H1 (cell line): ENCODE measurements around the gene UBAC1. TPM values are rescaled to one million over a fixed set of nuclear protein-coding genes. Genes with fewer than 3 reads are reported as not detected.

Experiments used
- CTCF ChIA-PET: fragments of 300-600 bp; sonication (Branson Sonifier 250); formaldehyde crosslinking; loops from one replicate; lab custom pipeline; 2021; ENCODE audit not compliant: partially characterized antibody; lab: Charles Lee
- POLR2A ChIA-PET: fragments of 300-600 bp; sonication (Branson Sonifier 250); formaldehyde crosslinking; loops from one replicate; lab custom pipeline; 2021; ENCODE audit warnings: inconsistent platforms; ENCODE audit not compliant: partially characterized antibody; lab: Charles Lee
- DNase-seq, 2 experiments: peaks; one replicate each; pipeline versions ENCODE4 v3.0.0 to v3.0.0-alpha.2; 2010 to 2022; ENCODE audit warnings: low spot score in 2 of 2, low read depth in 1 of 2, mixed read lengths in 1 of 2
- FAIRE-seq: peaks from 2 replicates; lab custom pipeline; 2011; peaks lifted over from hg19 to GRCh38; lab: Jason Lieb, UNC
- H2AFZ ChIP-seq: 2 replicates; pipeline ENCODE4 v1.8.1; 2012; ENCODE audit warnings: low read length, inconsistent platforms
- H2AK5ac ChIP-seq: 2 replicates; pipeline ENCODE4 v1.6.1; 2013; ENCODE audit warnings: low read depth, low read length
- H2BK120ac ChIP-seq: replicated peaks from 2 replicates; pipeline ENCODE3; 2013; ENCODE audit warnings: low read depth, low read length, inconsistent platforms
- H2BK12ac ChIP-seq: 2 replicates; pipeline ENCODE4 v1.6.1; 2013; ENCODE audit warnings: low read depth, low read length
- H2BK15ac ChIP-seq: 2 replicates; pipeline ENCODE4 v1.6.1; 2013; ENCODE audit warnings: low read length
- H2BK20ac ChIP-seq: 2 replicates; pipeline ENCODE4 v1.6.1; 2013; ENCODE audit warnings: low read length
- H2BK5ac ChIP-seq: 2 replicates; pipeline ENCODE4 v1.6.1; 2013; ENCODE audit warnings: low read depth, low read length
- H3K14ac ChIP-seq: 2 replicates; pipeline ENCODE4 v1.6.1; 2013; ENCODE audit warnings: inconsistent platforms; ENCODE audit not compliant: insufficient read length
- H3K18ac ChIP-seq: 2 replicates; pipeline ENCODE4 v1.6.1; 2013; ENCODE audit warnings: low read length; ENCODE audit errors: extremely low read depth
- H3K23ac ChIP-seq: 2 replicates; pipeline ENCODE4 v1.6.1; 2013; ENCODE audit warnings: inconsistent platforms; ENCODE audit not compliant: insufficient read length
- H3K23me2 ChIP-seq: 2 replicates; pipeline ENCODE4 v1.6.1; 2013; ENCODE audit warnings: low read depth, low read length
- H3K27ac ChIP-seq: 2 replicates; pipeline ENCODE4 v1.6.1; 2011; ENCODE audit warnings: low read depth, low read length, inconsistent platforms
- H3K27me3 ChIP-seq, 4 experiments: replicated peaks in 1 of 4; 1 replicate in 1 of 4; 2 replicates in 3 of 4; pipeline versions ENCODE4 v1.6.1 to v1.8.1; 2011 to 2013; ENCODE audit warnings: low read length in 3 of 4, mild to moderate bottlenecking in 3 of 4, inconsistent platforms in 2 of 4, mixed read lengths in 2 of 4, moderate library complexity in 1 of 4; ENCODE audit not compliant: control insufficient read depth in 3 of 4, insufficient read depth in 3 of 4; ENCODE audit errors: extremely low read depth in 1 of 4
- H3K36me3 ChIP-seq, 4 experiments: 2 replicates each; pipeline versions ENCODE4 v1.6.1 to v1.8.1; 2011 to 2013; ENCODE audit warnings: mild to moderate bottlenecking in 4 of 4, low read length in 3 of 4, moderate library complexity in 2 of 4, control low read depth in 1 of 4, inconsistent platforms in 1 of 4; ENCODE audit not compliant: insufficient read depth in 4 of 4, control insufficient read depth in 2 of 4
- H3K4ac ChIP-seq: replicated peaks from 2 replicates; pipeline ENCODE3; 2013; ENCODE audit warnings: low read length, low read depth, mixed read lengths, inconsistent platforms; ENCODE audit not compliant: insufficient read length
- H3K4me1 ChIP-seq, 4 experiments: replicated peaks in 1 of 4; 1 replicate in 1 of 4; 2 replicates in 3 of 4; pipeline versions ENCODE4 v1.6.1 to v1.8.1; 2011 to 2013; ENCODE audit warnings: low read length in 3 of 4, inconsistent platforms in 2 of 4, mixed read lengths in 1 of 4; ENCODE audit not compliant: insufficient read depth in 4 of 4, control insufficient read depth in 3 of 4
- H3K4me2 ChIP-seq, 2 experiments: 2 replicates each; pipeline versions ENCODE4 v1.6.1 to v1.8.1; 2011 to 2013; ENCODE audit warnings: low read depth in 2 of 2, low read length in 2 of 2, control low read depth in 1 of 2, inconsistent platforms in 1 of 2, mild to moderate bottlenecking in 1 of 2; ENCODE audit not compliant: insufficient read depth in 1 of 2
- H3K4me3 ChIP-seq, 4 experiments: fragments of 200-600, 300-600 bp in 1 of 4; sonication (generic), shearing (Covaris generic), sonication (Bioruptor Twin) in 1 of 4; 2 replicates each; pipeline versions ENCODE4 v1.5.1 to v1.8.1; 2011 to 2016; ENCODE audit warnings: low read length in 4 of 4, low read depth in 3 of 4, control low read depth in 2 of 4, inconsistent platforms in 2 of 4, mild to moderate bottlenecking in 2 of 4, mixed read lengths in 1 of 4, moderate library complexity in 1 of 4; ENCODE audit not compliant: insufficient read depth in 2 of 4; ENCODE audit errors: extremely low read depth in 1 of 4
- H3K56ac ChIP-seq: replicated peaks from 2 replicates; pipeline ENCODE3; 2013; ENCODE audit warnings: low read depth, mild to moderate bottlenecking, mixed read lengths, low read length, inconsistent platforms; ENCODE audit not compliant: insufficient read length
- H3K79me1 ChIP-seq: 2 replicates; pipeline ENCODE4 v1.6.1; 2013; ENCODE audit warnings: low read depth, low read length, control low read depth
- H3K79me2 ChIP-seq, 2 experiments: 2 replicates each; pipeline versions ENCODE4 v1.6.1 to v1.8.1; 2012 to 2013; ENCODE audit warnings: low read length in 2 of 2, mild to moderate bottlenecking in 2 of 2, inconsistent platforms in 1 of 2; ENCODE audit not compliant: insufficient read depth in 2 of 2, control insufficient read depth in 1 of 2
- H3K9ac ChIP-seq, 4 experiments: replicated peaks in 1 of 4; 1 replicate in 1 of 4; 2 replicates in 3 of 4; pipeline versions ENCODE4 v1.6.1 to v1.8.1; 2011 to 2013; ENCODE audit warnings: low read depth in 3 of 4, low read length in 3 of 4, control low read depth in 2 of 4, mild to moderate bottlenecking in 2 of 4, moderate library complexity in 2 of 4, inconsistent platforms in 1 of 4; ENCODE audit errors: extremely low read depth in 1 of 4
- H3K9me3 ChIP-seq, 2 experiments: 2 replicates each; pipeline versions ENCODE4 v1.6.1 to v1.8.1; 2012 to 2013; ENCODE audit warnings: mild to moderate bottlenecking in 2 of 2, moderate library complexity in 2 of 2, control low read depth in 1 of 2, inconsistent platforms in 1 of 2, low read depth in 1 of 2, low read length in 1 of 2, mixed read lengths in 1 of 2; ENCODE audit not compliant: insufficient read depth in 2 of 2
- H4K20me1 ChIP-seq, 2 experiments: replicated peaks in 1 of 2; 2 replicates each; pipeline versions ENCODE3 to v1.8.1; 2011 to 2013; ENCODE audit warnings: inconsistent platforms in 2 of 2, low read length in 2 of 2, mild to moderate bottlenecking in 1 of 2; ENCODE audit not compliant: insufficient read depth in 2 of 2, control insufficient read depth in 1 of 2
- H4K5ac ChIP-seq: 2 replicates; pipeline ENCODE4 v1.6.1; 2013; ENCODE audit warnings: low read length, low read depth, mixed read lengths, inconsistent platforms; ENCODE audit not compliant: insufficient read length
- H4K8ac ChIP-seq: 2 replicates; pipeline ENCODE4 v1.8.0; 2013; ENCODE audit warnings: mild to moderate bottlenecking, moderate library complexity, low read length, inconsistent platforms; ENCODE audit not compliant: insufficient read depth; ENCODE audit errors: extremely low read depth
- H4K91ac ChIP-seq: replicated peaks from 2 replicates; pipeline ENCODE3; 2013; ENCODE audit warnings: low read length, mixed read lengths, inconsistent platforms; ENCODE audit not compliant: insufficient read length
- CHD2 ChIP-seq: IDR thresholded peaks from 2 replicates; pipeline ENCODE4 v1.6.1; 2012; ENCODE audit warnings: low read length, improper control_type of control experiment
- MAFK ChIP-seq: IDR thresholded peaks from 2 replicates; pipeline ENCODE4 v1.6.1; 2012; ENCODE audit warnings: low read depth, mild to moderate bottlenecking, improper control_type of control experiment, low read length
- NRF1 ChIP-seq: IDR thresholded peaks from 2 replicates; pipeline ENCODE4 v1.6.1; 2011; ENCODE audit warnings: mild to moderate bottlenecking, low read depth, low read length, improper control_type of control experiment
- SIRT6 ChIP-seq: IDR thresholded peaks from one replicate; pipeline ENCODE4 v1.7.1; 2012; ENCODE audit warnings: low read length, inconsistent platforms
- SIX5 ChIP-seq: IDR thresholded peaks from 2 replicates; pipeline ENCODE4 v1.6.1; 2011; ENCODE audit warnings: mild to moderate bottlenecking, low read depth, low read length
- TCF12 ChIP-seq: IDR thresholded peaks from 2 replicates; pipeline ENCODE4 v1.6.1; 2011; ENCODE audit warnings: low read depth, mild to moderate bottlenecking, low read length
- WGBS, 2 experiments: shearing (Covaris generic) in 1 of 2; methylation state at CpG; one replicate each; pipeline versions ENCODE4 v1.1.6 to v1.1.7; 2013 to 2015; ENCODE audit warnings: low lambda C conversion rate in 2 of 2, mixed read lengths in 2 of 2, inconsistent platforms in 1 of 2, low coverage in 1 of 2, missing lambda C conversion rate in 1 of 2; ENCODE audit not compliant: insufficient replicate concordance in 2 of 2, insufficient coverage in 1 of 2, insufficient read length in 1 of 2; ENCODE audit errors: extremely low coverage in 1 of 2, missing lambda C conversion rate in 1 of 2; 5-methylcytosine and 5-hydroxymethylcytosine counted together
- polyA plus RNA-seq, 7 experiments: library from polyadenylated mRNA; depleted of rRNA in 3 of 7; stranded (reverse) in 5 of 7; unstranded in 2 of 7; fragments of >200 nt in 5 of 7; fragments of 200-250 nt in 2 of 7; gene quantifications; 1 replicate in 5 of 7; 2 replicates in 1 of 7; 4 replicates in 1 of 7; pipeline versions ENCODE4 v1.2.1 to v1.2.3, GENCODE V29; 2011 to 2013; ENCODE audit warnings: missing spikeins in 2 of 7, mixed read lengths in 2 of 7
- total RNA-seq: library from RNA; stranded (reverse); fragmentation: NEBNext Ultra II Directional; extraction: Animal tissue kit (Norgen Biotek cat#: 25700); gene quantifications from 2 replicates; pipeline ENCODE4 v1.2.1, GENCODE V29; 2021
- TF ChIP-seq, protein P1 (sequence below): IDR thresholded peaks from 2 replicates; pipeline ENCODE4 v1.6.1; 2011; ENCODE audit warnings: low read length, improper control_type of control experiment

Gene UBAC1
- total and polyA plus RNA-seq, 2 of the 8 experiments (the other 6 are each of a cell fraction or from before 2014, with no cell fraction given): 59.3 to 85.2 TPM

GRCh38 chr9:135952664-135953206, 8.4 kb downstream of the UBAC1 start:
- Histone ChIP-seq H2AFZ (no peak overlapping the region), H3K79me2 (peaks cover 0 to 19% of the 10 kb centered on the region in 2 experiments; a peak in 2 of 4 replicates), H3K23ac (no peak overlapping the region), H3K18ac (no peak overlapping the region), H3K14ac (no peak overlapping the region), H4K20me1 (peaks cover 6 to 12% of the 10 kb centered on the region in 2 experiments), H3K9ac (no peak overlapping the region)
- TF ChIP-seq TCF12: no peak
- no peak for TF ChIP-seq SIX5
- no peak for TF ChIP-seq CHD2
- TF ChIP-seq SIRT6: no peak
- no peak for TF ChIP-seq NRF1
- TF ChIP-seq, protein P1, sequence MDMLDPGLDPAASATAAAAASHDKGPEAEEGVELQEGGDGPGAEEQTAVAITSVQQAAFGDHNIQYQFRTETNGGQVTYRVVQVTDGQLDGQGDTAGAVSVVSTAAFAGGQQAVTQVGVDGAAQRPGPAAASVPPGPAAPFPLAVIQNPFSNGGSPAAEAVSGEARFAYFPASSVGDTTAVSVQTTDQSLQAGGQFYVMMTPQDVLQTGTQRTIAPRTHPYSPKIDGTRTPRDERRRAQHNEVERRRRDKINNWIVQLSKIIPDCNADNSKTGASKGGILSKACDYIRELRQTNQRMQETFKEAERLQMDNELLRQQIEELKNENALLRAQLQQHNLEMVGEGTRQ: no peak
- no peak for TF ChIP-seq MAFK
- TF ChIP-seq, all 59 proteins: peak for 0
- no peak overlapping the region for H4K5ac ChIP-seq
- ChIA-PET POLR2A (no interaction called here), CTCF (interaction anchor here (0.7 to 1.1 kb wide), 4 partner anchors 8 to 170 kb away, joined by 3 to 4 read pairs (median 3); no protein-coding TSS in a partner anchor)
- 90% methylated on average over 22 of the region's 22 CpGs; no CpG with 5 or more reads in 1 of the 2 experiments for WGBS, 2 experiments
- no peak overlapping the region for H3K4ac ChIP-seq
- no peak overlapping the region for H3K56ac ChIP-seq
- H3K27me3 ChIP-seq: no peaks in the 10 kb centered on the region
- H3K79me1 ChIP-seq: peaks cover 6% of the 10 kb centered on the region
- H4K8ac ChIP-seq: no peak overlapping the region
- H3K4me3 ChIP-seq: no peak overlapping the region
- H2AK5ac ChIP-seq: no peak overlapping the region
- H3K9me3 ChIP-seq: no peaks in the 10 kb centered on the region
- peaks cover 0 to 25% (median 13%) of the 10 kb centered on the region in 4 experiments; a peak in 6 of 8 replicates for H3K36me3 ChIP-seq
- no peak overlapping the region for H2BK20ac ChIP-seq
- no peak overlapping the region for H2BK12ac ChIP-seq
- peaks cover 3% of the 10 kb centered on the region; the same call in 1 of the 2 replicates for H3K23me2 ChIP-seq
- no peak overlapping the region for H3K4me2 ChIP-seq
- FAIRE-seq: no peak
- no peak overlapping the region for H2BK120ac ChIP-seq
- H3K27ac ChIP-seq: no peak overlapping the region
- no peak for DNase-seq
- H2BK15ac ChIP-seq: no peak overlapping the region
- no peaks in the 10 kb centered on the region; a peak in 1 of 7 replicates for H3K4me1 ChIP-seq
- H2BK5ac ChIP-seq: no peak overlapping the region
- H4K91ac ChIP-seq: no peak overlapping the region
